Measurements from ENCODE around the gene CELF3.

CELF3 gene

GRCh38 chr1:151720974-151721787, 4.6 kb upstream of the CELF3 start, which contains the start of gene RIIAD1:
TSS of gene RIIAD1 (plus strand) at chr1:151721522. CDS start at chr1:151721537, 15 bp downstream.
- peak in 2 of 3 experiments; percentile 13 to 18 for DNase-seq (ENCODE audit: low read depth in 3 of 3)

DNA sequence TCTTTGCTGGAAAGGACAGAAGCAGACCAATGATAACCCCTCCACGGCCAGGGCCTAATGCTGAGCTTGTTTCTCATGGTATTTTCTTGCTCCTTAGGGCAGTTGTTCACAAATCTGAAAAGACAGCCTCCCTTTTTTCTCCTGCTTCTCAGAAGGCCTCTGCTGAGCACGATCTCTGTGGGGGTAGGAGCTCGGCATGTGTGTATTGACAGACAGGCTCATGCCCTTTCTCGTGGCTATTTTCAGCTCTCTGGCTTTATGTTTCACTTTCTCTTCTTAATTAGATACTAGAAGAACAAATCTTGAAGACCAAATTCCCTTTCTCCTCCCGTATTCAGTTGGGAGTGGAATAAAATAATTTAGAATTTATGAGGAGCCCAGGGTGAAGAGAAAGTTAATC, 4.0 kb upstream of the CELF3 start:
- no peak for DNase-seq (ENCODE audit: low read depth in 3 of 3)

- no peak for DNase-seq (ENCODE audit: low read depth in 3 of 3)
Measured at GRCh38 chr1:151720125-151720524, 3.5 kb upstream of the CELF3 start.

- DNase-seq (ENCODE audit: low read depth in 3 of 3) = no peak
Measured at GRCh38 chr1:151718666-151719065, 2.1 kb upstream of the CELF3 start.

DNA sequence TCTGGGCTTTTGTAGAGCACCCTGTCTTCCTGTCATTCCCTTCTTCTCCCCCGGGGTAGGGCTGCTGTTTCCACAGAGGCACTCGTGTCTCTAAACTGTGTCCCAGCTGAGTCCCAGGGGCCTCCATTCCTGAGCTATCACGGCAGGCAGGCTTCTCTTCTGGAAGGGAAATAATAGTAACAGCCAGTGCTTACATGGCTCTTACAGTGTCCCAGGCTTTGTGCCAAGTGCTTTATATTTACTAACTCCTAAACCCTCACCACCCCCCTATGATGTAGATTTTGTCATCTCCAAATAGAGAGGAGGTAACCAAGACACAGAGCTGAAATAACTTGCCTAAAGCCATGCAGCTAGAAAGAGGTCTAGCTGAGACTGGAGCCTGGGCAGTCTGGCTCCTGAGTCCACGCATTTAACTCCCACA, 1.4 kb upstream of the CELF3 start:
- DNase-seq (ENCODE audit: low read depth in 3 of 3) = no peak

DNA sequence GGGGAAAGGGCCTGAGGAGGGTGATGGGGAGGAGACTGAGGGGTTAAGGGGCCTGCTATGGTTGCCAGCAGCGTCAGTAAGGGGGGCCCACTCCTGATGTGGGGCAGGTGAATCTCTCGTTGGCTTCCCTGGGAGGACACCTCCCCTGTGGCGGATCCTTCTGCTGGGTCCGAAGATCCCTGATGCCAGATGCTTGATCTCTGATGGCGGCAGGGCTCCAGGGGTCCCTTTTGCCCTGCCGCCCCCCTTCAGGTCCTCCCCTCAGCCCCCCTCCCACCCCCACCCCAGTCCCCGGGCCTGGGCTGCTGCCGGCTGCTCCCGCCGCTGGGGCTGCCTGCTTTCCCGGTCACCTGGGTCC, 219 bp downstream of the CELF3 start:
- DNase-seq (ENCODE audit: low read depth in 3 of 3) = no peak

- no peak for DNase-seq (ENCODE audit: low read depth in 3 of 3)
Measured at GRCh38 chr1:151715726-151716404, 738 bp downstream of the CELF3 start.

GRCh38 chr1:151714820-151715725, 1.5 kb downstream of the CELF3 start:
- DNase-seq (ENCODE audit: low read depth in 3 of 3) = no peak

DNA sequence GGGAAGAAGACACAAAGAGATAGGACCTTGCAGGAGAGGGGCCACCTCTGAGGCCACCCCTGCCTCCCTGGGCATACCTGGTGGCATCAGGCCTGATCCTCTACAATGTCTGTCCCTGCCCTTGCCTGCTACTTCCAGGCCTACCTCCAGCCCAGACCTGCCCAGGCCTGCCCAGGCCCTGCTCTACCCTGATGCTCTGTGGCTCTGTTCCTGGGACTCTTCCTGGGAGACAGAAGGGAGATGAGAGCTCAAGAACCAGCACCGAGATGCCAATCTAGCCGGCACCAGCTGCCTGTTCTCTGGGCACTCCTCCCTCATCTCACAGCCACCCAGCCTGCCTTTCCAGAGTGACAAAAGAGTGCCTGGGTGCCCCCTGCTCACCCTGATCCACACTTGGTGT, 2.7 kb downstream of the CELF3 start:
- no peak for DNase-seq (ENCODE audit: low read depth in 3 of 3)

DNA sequence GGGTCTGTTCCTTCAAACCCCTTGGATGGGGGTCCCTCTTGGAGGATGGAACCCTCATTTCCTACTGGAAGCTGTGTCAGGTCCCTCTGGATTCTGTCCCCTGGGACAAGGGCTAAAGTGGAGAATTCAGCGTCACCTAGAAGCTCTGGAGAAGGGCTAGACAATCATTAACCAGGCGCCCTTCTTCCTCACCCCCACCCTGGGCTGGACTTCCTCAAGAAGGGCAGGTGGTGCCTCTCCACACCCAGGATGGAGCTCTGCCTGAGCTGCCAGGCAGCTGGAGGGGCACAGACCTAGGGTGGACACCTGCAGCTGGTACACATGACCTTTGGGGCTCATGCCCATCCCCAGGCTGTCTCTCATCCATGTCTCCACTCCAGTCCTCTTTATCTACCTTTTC, 3.6 kb downstream of the CELF3 start:
- no peak for DNase-seq (ENCODE audit: low read depth in 3 of 3)

DNA sequence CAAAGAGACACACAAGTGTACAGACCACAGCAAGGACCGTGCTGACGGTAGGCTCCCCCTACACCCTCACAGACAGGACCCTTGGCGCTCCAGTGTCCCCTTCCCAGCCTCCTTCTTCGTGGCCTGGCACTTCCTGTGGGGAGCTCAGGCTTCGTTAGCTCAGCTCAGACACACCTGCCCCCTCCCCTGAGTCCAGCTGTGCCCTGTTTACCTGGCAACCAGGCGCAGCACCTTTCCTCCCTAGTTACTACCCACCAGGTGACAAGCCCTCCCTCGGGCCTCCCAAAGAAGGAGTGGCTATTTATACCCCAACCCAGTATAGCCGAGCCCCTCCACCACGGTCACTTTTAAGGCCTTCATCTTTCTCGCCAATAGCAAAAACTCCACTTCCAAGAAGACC, 4.7 kb downstream of the CELF3 start:
- DNase-seq (ENCODE audit: low read depth in 3 of 3) = no peak

DNA sequence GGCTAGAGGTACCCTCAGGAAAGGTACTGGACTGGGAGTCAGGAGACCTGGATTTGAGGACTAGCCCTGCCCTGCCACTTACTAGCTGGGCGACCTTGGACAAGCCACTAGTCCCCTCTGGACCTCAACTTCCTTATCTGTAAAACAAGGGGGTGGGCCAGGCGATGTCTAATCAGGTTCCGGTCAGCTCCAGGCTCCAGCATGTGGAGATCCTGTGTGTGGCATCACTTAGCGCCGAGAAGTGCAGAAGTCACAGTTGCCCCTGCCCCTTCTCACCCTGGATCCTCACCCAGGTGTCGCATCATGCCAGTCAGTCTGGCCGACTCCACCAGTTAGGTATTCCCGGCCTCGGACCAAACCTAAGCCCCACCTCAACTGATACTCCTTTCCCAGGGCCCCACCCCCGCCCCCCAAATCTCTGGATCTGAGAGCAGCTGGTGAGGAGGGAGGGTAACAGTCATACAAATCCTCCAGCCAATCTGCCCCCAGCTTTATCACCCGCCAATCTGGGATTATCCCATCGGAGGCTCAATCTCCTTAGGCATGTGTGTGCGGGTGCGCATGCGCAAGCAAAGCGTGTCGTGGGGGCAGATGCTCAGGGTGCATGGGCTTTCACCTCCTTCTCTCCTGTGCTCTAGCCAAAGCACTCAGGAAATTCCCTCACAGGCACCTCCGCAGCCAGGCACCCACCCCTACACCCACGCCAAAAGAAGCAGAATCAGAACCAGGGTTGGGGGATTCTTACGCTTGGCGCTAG, 5.4 kb downstream of the CELF3 start:
- DNase-seq (ENCODE audit: low read depth in 3 of 3) = no peak

DNA sequence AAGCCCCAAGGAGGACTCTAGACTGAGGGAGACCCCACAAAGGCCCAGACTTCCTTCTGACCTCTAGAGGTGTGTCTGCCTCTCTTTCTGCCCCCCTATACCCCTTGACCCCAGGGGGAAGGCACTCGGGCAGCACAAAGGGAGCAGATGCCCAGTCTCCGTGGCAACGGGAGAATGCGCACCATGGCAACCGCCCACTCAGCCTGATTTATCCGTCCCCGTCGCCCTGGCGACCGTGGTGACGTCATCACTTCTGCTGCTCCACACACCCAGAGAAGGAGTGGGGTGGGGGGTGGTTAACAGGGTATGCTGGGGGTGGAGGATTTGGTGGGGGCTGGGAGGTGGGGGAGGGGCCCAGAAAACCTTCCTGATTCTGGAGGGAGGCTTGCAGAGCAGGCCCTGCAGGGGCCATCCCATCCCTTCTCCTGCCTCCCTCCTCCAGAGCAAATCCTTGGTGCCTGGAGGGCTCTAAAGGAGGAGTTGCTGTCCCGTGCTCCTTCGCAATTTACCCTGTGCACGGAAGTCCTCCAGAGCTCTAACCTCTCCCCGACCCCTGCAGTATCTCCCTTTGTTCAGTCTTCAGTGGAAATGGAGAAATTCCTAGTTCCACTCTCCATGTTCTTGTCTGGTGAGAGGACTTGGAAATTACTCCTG, 6.3 kb downstream of the CELF3 start:
- peak in 2 of 3 experiments; percentile 8 to 13 for DNase-seq (ENCODE audit: low read depth in 3 of 3)

DNA sequence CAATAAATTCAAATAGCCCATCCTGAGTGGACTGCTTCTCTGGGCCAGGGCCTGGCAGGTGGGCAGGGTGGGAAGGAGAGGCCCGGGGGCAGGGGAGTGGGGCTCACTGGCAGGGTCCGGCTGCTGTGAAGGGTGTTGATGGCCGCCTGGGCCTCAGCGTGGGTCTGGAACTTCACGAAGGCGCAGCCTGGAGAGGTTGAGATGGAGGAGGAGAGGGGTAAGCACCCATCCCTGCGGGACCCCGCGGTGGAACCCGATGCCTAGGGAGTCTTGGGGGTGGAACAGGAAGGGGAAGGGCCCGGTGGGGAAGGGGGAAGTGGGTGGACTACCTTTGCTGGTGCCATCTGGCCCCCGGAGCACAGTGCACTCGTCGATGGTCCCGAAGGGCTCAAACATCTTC, 7.7 kb downstream of the CELF3 start:
- DNase-seq (ENCODE audit: low read depth in 3 of 3) = no peak

GRCh38 chr1:151707541-151708065, 9.0 kb downstream of the CELF3 start:
- DNase-seq (ENCODE audit: low read depth in 3 of 3) = no peak

DNA sequence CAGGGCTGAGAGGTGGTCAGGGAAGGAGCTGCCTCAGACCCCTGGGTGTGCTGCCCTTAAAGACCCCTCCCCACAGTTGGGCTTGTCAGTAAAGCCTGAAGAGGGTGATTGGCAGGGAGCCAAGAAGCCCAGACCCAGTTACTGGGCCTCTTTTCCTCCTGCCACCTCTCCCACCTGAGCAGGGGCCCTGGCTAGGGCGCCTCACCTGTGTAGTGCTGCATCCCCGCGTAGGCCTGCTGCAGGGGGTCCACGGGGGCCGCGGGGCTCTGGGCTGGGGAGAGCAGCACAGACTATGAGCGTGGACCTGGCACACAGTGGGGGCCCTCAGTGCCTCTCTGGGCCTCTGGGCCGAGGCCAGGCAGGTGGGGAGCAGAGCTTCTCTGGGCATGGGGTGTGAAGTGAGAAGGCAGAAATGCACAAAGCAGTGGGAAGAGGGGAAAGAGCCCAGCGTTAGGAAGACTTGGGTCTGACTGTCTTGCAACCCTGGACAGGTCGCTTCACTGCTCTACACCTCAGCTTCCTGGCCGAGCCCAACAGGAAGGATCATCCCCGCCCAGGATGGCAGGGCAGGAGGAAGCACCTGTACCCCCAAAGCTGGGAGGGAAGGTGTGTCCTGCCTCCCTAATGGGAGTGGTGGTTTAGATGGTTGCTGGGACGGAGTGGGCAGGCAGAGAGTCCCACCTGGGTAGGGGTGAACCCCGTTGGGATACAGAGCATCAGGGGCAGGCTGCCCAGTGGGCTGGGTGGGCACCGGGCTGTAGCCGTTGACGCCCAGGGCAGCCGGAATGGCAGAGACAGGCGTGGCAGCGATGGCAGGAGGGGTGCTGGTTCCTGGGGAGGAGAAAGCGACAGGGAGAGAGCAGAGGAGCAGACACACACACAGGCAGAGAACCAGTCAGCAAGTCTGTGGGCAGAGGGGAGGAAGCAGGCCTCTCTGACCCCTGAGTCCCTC, 9.9 kb downstream of the CELF3 start:
- no peak for DNase-seq (ENCODE audit: low read depth in 3 of 3)

DNA sequence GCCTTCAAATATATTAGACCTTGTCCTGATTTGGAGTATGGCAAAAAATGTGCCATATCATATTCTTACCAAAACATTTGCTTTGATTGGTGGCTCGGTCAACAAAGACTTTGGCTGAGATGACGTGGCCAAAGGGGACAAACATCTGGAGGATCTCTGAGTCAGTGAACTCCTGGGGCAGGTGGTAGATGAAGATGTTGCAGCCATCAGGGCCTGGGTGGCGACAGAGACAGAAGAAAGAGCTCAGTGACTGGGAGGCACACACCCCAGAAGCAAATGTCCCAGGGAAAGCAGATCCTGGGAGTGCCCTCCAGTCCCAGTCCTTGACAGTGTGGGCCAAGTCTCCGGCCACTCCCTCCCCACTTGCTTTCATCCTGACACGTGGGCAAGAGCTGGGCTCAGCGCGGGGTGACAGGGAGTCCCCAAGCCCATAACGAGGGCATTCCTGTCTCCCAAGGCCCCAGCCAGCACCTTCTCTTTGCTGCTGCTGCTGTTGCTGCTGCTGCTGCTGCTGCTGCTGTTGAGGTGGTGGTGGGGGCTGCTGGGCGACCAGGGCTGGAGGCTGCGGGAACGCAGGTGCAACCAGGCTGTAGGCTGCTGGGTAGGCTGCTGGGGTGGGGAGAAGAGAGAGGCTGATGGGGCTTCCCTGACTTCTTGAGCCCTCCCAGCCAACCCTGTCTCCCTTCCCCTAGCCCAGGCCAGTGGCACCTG, 10.7 kb downstream of the CELF3 start:
- no peak for DNase-seq (ENCODE audit: low read depth in 3 of 3)

- DNase-seq (ENCODE audit: low read depth in 3 of 3) = no peak
Measured at GRCh38 chr1:151705146-151705545, 11.5 kb downstream of the CELF3 start.

- DNase-seq (ENCODE audit: low read depth in 3 of 3) = no peak
Measured at GRCh38 chr1:151704246-151704645, 12.4 kb downstream of the CELF3 start.
